Measurements from ENCODE around the gene C1orf35.
A peak's percentile ranks its signal among the peaks of the same experiment; 100 is the strongest.

The C1orf35 gene

DNA sequence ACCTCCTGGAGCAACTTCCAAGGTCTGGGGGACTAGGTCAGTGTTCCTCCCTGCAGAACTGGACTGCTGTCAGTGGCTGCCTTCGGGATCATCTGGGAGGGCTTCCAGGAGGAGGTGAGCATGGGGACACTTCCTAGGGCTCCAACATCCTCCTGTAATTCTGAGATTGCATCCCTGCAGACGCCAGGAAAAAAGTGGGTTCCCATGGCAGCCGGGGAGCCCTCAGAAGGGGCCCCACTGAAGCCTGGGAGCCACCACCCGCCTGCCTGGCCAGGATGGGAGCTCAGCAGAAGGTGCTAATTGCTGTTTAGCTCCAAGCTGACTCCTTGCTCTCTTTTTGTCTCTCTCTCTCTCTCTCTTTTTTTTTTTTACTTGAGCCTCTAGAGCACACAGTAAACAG lies 36.7 kb downstream of the C1orf35 start:
- Mint-ChIP-seq H3K27me3 (ENCODE audit: low read depth) (peaks cover 5% of the 10 kb centered on the region), H3K4me1 (ENCODE audit: low read depth) (no peaks in the 10 kb centered on the region), H3K36me3 (ENCODE audit: low read depth) (no peaks in the 10 kb centered on the region), H3K27ac (no peak overlapping the region), H3K9me3 (no peaks in the 10 kb centered on the region), H3K4me3 (no peak overlapping the region)
- DNase-seq (ENCODE audit: low spot score) = no peak

DNA sequence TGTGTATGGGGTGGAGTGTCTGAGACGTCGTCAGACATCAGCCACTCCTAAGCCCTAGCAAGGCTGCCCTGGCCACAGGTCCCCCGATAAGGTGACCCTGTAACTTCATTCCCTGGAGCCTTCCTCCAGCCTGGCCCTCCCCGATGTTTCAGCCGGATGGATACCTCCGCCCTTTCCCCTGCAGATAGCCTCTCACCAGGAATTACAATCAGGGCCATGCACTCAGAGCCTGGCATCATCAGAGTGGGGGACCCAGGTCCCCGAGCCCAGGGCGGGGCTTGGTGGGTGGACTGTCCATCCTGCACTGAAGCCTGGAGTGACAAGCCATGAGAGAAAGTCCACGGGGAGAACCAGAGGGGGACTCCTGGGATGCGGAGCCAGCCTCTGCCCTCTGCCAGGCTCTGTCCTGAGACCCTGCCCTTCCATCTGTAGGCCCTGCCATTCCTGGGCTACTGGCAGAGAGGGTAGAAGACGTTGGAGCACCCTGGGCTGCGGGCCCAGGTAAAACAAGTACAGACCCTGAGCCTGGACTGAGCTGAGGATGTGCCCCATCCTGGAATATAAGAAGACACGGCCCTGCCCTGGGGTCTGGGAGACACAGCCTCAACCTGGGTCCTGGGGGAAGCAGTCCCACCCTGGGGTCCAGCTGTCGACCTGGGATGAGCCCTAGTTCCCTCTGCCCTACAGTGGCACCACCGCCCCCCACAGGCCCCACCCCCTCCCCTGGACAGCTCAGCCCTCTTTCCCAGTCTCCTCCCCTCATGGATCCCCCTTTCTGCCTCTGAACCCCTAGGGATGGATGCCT lies 37.4 kb downstream of the C1orf35 start:
- H3K4me1 Mint-ChIP-seq (ENCODE audit: low read depth) = peaks cover 3% of the 10 kb centered on the region
- no peak overlapping the region for H3K4me3 Mint-ChIP-seq
- peaks cover 12% of the 10 kb centered on the region for H3K27me3 Mint-ChIP-seq (ENCODE audit: low read depth)
- H3K9me3 Mint-ChIP-seq = no peaks in the 10 kb centered on the region
- H3K27ac Mint-ChIP-seq = no peak overlapping the region
- H3K36me3 Mint-ChIP-seq (ENCODE audit: low read depth) = no peaks in the 10 kb centered on the region
- DNase-seq (ENCODE audit: low spot score) = no peak

- H3K27me3 Mint-ChIP-seq (ENCODE audit: low read depth) = peaks cover 16% of the 10 kb centered on the region
- H3K4me3 Mint-ChIP-seq = no peak overlapping the region
- H3K27ac Mint-ChIP-seq = no peak overlapping the region
- peaks cover 3% of the 10 kb centered on the region for H3K4me1 Mint-ChIP-seq (ENCODE audit: low read depth)
- H3K9me3 Mint-ChIP-seq = no peaks in the 10 kb centered on the region
- H3K36me3 Mint-ChIP-seq (ENCODE audit: low read depth) = no peaks in the 10 kb centered on the region
- no peak for DNase-seq (ENCODE audit: low spot score)
These were observed 38.2 kb downstream of the C1orf35 start for GRCh38 chr1:228064741-228065542.

- Mint-ChIP-seq H3K36me3 (ENCODE audit: low read depth) (no peaks in the 10 kb centered on the region), H3K4me1 (ENCODE audit: low read depth) (peaks cover 3% of the 10 kb centered on the region), H3K27ac (no peak overlapping the region), H3K9me3 (no peaks in the 10 kb centered on the region), H3K27me3 (ENCODE audit: low read depth) (peaks cover 21% of the 10 kb centered on the region), H3K4me3 (no peak overlapping the region)
- DNase-seq (ENCODE audit: low spot score) = no peak
These were observed 38.8 kb downstream of the C1orf35 start for GRCh38 chr1:228064296-228064695.

- peaks cover 22% of the 10 kb centered on the region for H3K27me3 Mint-ChIP-seq (ENCODE audit: low read depth)
- H3K9me3 Mint-ChIP-seq = no peaks in the 10 kb centered on the region
- no peak overlapping the region for H3K4me3 Mint-ChIP-seq
- DNase-seq (ENCODE audit: low spot score) = no peak
- peaks cover 3% of the 10 kb centered on the region for H3K4me1 Mint-ChIP-seq (ENCODE audit: low read depth)
- H3K36me3 Mint-ChIP-seq (ENCODE audit: low read depth) = no peaks in the 10 kb centered on the region
- no peak overlapping the region for H3K27ac Mint-ChIP-seq
These were observed 39.6 kb downstream of the C1orf35 start for GRCh38 chr1:228063251-228064191.

DNA sequence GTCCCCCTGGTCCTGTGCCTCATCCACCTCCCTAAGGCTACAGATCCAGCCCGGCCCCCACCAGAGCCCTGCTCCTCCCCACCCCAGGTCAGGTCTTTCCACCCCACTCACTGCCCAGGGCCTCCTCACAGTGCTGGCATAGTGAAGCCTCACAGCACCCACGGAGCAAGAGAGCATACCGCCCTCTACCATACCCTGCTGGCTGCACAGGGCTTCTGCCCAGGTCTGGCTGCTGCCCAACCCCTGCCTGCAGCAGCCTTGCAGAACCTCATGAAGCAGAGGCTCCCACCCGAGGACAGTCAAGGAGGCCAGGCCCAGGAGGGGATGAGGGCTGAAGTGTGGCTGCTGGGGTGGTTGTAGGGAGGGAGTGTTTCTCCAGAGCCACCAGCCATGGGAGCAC lies 40.3 kb downstream of the C1orf35 start:
- peaks cover 29% of the 10 kb centered on the region for H3K27me3 Mint-ChIP-seq (ENCODE audit: low read depth)

DNA sequence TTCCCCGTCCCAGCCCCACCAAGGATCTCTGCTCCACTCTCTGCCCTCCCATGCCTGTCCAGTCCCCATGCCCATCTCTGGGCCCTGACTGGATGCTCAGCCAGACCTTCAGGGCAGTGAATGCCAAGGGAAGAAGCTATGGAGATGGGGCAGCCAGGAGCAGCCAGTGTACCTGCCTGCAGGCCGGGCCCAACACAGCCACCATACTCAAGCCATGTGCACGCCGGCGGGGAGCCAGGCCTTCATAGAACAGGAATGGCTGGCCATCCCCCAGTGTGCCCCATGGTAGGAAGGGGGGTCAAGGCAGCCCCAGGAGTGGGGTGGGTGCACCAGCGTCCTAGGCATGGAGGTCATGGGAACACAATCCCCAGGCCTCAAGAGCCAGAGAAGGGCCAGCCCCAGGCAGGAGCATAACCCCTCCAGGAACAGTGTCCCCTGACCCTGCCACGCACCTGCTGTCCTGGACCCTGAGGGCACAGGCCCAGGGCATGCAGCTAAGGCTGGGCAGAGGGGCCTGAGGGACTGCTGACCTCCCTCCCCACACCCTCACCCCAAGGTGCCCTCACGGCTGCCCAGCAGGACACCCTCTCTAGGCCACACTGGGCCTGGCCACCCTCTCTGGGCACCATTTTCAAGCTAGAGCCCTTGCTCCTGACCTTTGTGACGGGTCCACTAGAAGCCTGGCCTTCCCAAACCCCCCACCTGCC lies 40.9 kb downstream of the C1orf35 start:
- H3K36me3 Mint-ChIP-seq (ENCODE audit: low read depth) = no peaks in the 10 kb centered on the region
- no peak overlapping the region for H3K4me3 Mint-ChIP-seq
- H3K27me3 Mint-ChIP-seq (ENCODE audit: low read depth) = peaks cover 35% of the 10 kb centered on the region

More for the DNA sequence above, 40.3 kb downstream of the C1orf35 start:
- Mint-ChIP-seq H3K27ac (no peak overlapping the region), H3K36me3 (ENCODE audit: low read depth) (no peaks in the 10 kb centered on the region), H3K4me1 (ENCODE audit: low read depth) (peaks cover 3% of the 10 kb centered on the region), H3K4me3 (no peak overlapping the region), H3K9me3 (no peaks in the 10 kb centered on the region)
- DNase-seq (ENCODE audit: low spot score) = no peak

DNA sequence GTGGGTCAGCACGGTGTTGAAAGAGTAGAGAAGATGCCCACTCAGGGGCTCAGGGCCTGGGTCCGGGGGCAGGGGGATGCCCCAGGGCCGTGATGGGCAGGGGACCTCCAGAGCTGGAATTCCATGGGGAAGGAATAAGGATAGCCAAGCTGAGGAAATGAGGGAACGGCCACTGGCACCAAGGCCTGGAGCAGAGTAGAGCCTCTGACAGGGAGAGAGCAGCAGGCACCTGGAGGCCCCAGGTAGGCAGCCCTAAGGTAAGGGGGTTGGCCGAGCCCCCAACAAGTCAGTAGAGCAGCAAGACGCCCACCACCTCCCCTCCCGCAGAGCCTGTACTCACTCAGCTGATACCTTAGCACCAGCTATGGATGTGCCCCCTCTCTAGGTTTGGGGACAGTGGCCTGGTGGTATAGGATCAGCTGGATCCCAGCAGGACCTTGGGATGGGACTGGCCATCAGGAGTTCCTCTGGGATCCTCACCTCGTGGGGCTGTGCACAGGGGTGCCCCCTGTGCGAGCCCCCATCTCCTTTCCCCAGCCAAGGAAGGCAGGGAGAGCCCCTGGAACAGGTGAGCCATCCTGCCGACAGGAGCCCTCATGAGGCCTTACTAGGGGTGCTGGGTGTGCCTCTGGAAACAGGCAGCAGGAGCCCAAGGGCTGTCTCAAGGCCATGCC lies 41.6 kb downstream of the C1orf35 start:
- Mint-ChIP-seq H3K27ac (no peak overlapping the region), H3K9me3 (no peaks in the 10 kb centered on the region), H3K4me1 (ENCODE audit: low read depth) (peaks cover 3% of the 10 kb centered on the region), H3K27me3 (ENCODE audit: low read depth) (peaks cover 39% of the 10 kb centered on the region), H3K36me3 (ENCODE audit: low read depth) (no peaks in the 10 kb centered on the region), H3K4me3 (no peak overlapping the region)
- no peak for DNase-seq (ENCODE audit: low spot score)

More for the DNA sequence above, 40.9 kb downstream of the C1orf35 start:
- no peaks in the 10 kb centered on the region for H3K9me3 Mint-ChIP-seq
- no peak for DNase-seq (ENCODE audit: low spot score)
- peaks cover 3% of the 10 kb centered on the region for H3K4me1 Mint-ChIP-seq (ENCODE audit: low read depth)
- no peak overlapping the region for H3K27ac Mint-ChIP-seq

- DNase-seq (ENCODE audit: low spot score) = no peak
- Mint-ChIP-seq H3K4me1 (ENCODE audit: low read depth) (peaks cover 3% of the 10 kb centered on the region), H3K9me3 (no peaks in the 10 kb centered on the region), H3K4me3 (peak overlapping the region; percentile 27), H3K27me3 (ENCODE audit: low read depth) (peaks cover 47% of the 10 kb centered on the region), H3K36me3 (ENCODE audit: low read depth) (no peaks in the 10 kb centered on the region), H3K27ac (no peak overlapping the region)
These were observed 42.5 kb downstream of the C1orf35 start for GRCh38 chr1:228060458-228061190.

GRCh38 chr1:228059634-228060457 lies 43.3 kb downstream of the C1orf35 start:
- Mint-ChIP-seq H3K9me3 (no peaks in the 10 kb centered on the region), H3K27me3 (ENCODE audit: low read depth) (peaks cover 50% of the 10 kb centered on the region), H3K27ac (no peak overlapping the region), H3K4me3 (peak overlapping the region; percentile 72), H3K4me1 (ENCODE audit: low read depth) (peaks cover 3% of the 10 kb centered on the region), H3K36me3 (ENCODE audit: low read depth) (no peaks in the 10 kb centered on the region)
- DNase-seq (ENCODE audit: low spot score) = peak; percentile 48

GRCh38 chr1:228058949-228059633 lies 44.0 kb downstream of the C1orf35 start:
- Mint-ChIP-seq H3K4me3 (peak overlapping the region; percentile 72), H3K9me3 (no peaks in the 10 kb centered on the region), H3K36me3 (ENCODE audit: low read depth) (no peaks in the 10 kb centered on the region), H3K27me3 (ENCODE audit: low read depth) (peaks cover 50% of the 10 kb centered on the region), H3K27ac (no peak overlapping the region), H3K4me1 (ENCODE audit: low read depth) (peaks cover 3% of the 10 kb centered on the region)
- no peak for DNase-seq (ENCODE audit: low spot score)
